ENCODE results near the gene DIDO1.

DNA sequence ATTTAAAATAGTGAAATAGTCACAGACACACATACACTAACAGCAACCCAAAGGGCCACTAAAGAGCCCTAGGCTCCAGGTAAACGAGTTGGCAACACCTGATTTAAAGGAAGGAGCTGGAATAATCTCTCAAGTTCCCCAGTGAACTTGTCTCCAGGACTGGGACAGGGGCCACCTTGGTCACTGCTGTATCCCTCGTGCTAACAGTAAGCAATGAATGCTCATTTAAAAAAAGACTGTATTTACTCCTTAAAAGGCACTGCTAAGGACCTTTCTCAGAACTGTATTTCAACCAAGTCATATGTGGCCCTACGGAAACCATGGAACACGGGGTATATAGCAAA, 1.3 kb downstream of the DIDO1 start:
- TF ChIP-seq CTCF (IDR thresholded peaks at IDR 0.05) (no peak), POLR2A (IDR thresholded peaks at IDR 0.05) (no peak)

Data from lower leg skin (tissue), 3 donors.